ENCODE data around the gene CEP350.

GRCh38 chr1:179976970-179977651 is 22.5 kb downstream of the CEP350 start:
- TF ChIP-seq, protein P1, sequence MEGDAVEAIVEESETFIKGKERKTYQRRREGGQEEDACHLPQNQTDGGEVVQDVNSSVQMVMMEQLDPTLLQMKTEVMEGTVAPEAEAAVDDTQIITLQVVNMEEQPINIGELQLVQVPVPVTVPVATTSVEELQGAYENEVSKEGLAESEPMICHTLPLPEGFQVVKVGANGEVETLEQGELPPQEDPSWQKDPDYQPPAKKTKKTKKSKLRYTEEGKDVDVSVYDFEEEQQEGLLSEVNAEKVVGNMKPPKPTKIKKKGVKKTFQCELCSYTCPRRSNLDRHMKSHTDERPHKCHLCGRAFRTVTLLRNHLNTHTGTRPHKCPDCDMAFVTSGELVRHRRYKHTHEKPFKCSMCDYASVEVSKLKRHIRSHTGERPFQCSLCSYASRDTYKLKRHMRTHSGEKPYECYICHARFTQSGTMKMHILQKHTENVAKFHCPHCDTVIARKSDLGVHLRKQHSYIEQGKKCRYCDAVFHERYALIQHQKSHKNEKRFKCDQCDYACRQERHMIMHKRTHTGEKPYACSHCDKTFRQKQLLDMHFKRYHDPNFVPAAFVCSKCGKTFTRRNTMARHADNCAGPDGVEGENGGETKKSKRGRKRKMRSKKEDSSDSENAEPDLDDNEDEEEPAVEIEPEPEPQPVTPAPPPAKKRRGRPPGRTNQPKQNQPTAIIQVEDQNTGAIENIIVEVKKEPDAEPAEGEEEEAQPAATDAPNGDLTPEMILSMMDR (IDR thresholded peaks at IDR 0.05), result no peak
- no peak for TF ChIP-seq ZFX (IDR thresholded peaks at IDR 0.05; ENCODE audit: borderline replicate concordance)
